GM12878 (cell line): ENCODE data around the gene DBN1. TPM values are rescaled to one million over a fixed set of nuclear protein-coding genes. Genes with fewer than 3 reads are reported as not detected.

Source experiments
- ATAC-seq: fragments of 200-7000 bp; cut with Tn5 transposase; 3 replicates; pipeline ENCODE4 v1.9.1; 2020; ENCODE audit warnings: mild to moderate bottlenecking, moderate library complexity
- BruUV-seq: library from RNA; stranded (reverse); fragments of 400-500 nt; replicated peaks from 2 replicates; lab custom pipeline; 2021; lab: Mats Ljungman, UMichigan
- CTCF ChIA-PET: fragments of 300-600 bp; sonication (Branson Sonifier 250); formaldehyde crosslinking; extraction: SDS; loops from one replicate; lab custom pipeline; 2021; ENCODE audit warnings: inconsistent platforms; lab: Yijun Ruan, JAX
- POLR2A ChIA-PET: fragments of 350-600 bp; formaldehyde crosslinking; extraction: SDS; loops from one replicate; lab custom pipeline; 2021; ENCODE audit warnings: inconsistent platforms; lab: Charles Lee
- RAD21 ChIA-PET: fragments of 300-600 bp; sonication (Branson Sonifier 250); formaldehyde crosslinking; loops from one replicate; lab custom pipeline; 2023; ENCODE audit warnings: antibody characterized with exemption; ENCODE audit not compliant: unreplicated experiment; lab: Charles Lee
- SMC1A ChIA-PET: fragments of 300-600 bp; sonication (Branson Sonifier 250); formaldehyde crosslinking; loops from one replicate; lab custom pipeline; 2023; ENCODE audit not compliant: unreplicated experiment, uncharacterized antibody; lab: Charles Lee
- DNase-seq: peaks from one replicate; pipeline ENCODE4 v3.0.0-alpha.2; 2011; ENCODE audit warnings: low read depth, low spot score
- FAIRE-seq: peaks from 3 replicates; lab custom pipeline; 2011; peaks lifted over from hg19 to GRCh38; lab: Jason Lieb, UNC
- H2AFZ ChIP-seq: 2 replicates; pipeline ENCODE4 v1.6.0; 2011; ENCODE audit warnings: low read depth, low read length, control low read depth; ENCODE audit not compliant: control insufficient read depth
- H3K27ac ChIP-seq: 2 replicates; pipeline ENCODE4 v1.5.1; 2011; ENCODE audit warnings: control low read depth; ENCODE audit not compliant: control insufficient read depth, insufficient read depth
- H3K27me3 ChIP-seq, 2 experiments: replicated peaks in 1 of 2; 2 replicates each; pipeline versions ENCODE4 v1.6.0 to v1.6.1; 2011; ENCODE audit warnings: low read length in 1 of 2; ENCODE audit not compliant: control insufficient read depth in 2 of 2, insufficient read depth in 2 of 2
- H3K36me3 ChIP-seq, 2 experiments: 2 replicates each; pipeline ENCODE4 v1.5.1; 2011; ENCODE audit warnings: low read length in 1 of 2; ENCODE audit not compliant: control insufficient read depth in 2 of 2, insufficient read depth in 2 of 2
- H3K4me1 ChIP-seq: 2 replicates; pipeline ENCODE4 v1.6.1; 2011; ENCODE audit warnings: mild to moderate bottlenecking, low read length, moderate library complexity, mixed read lengths; ENCODE audit not compliant: control insufficient read depth, insufficient read depth
- H3K4me2 ChIP-seq: 2 replicates; pipeline ENCODE4 v1.6.0; 2011; ENCODE audit warnings: control low read depth; ENCODE audit not compliant: control insufficient read depth, insufficient read depth
- H3K4me3 ChIP-seq: fragments of 200-600 bp; sonication (generic); 2 replicates; pipeline ENCODE4 v1.5.1; 2016
- H3K79me2 ChIP-seq: 2 replicates; pipeline ENCODE4 v1.6.0; 2011; ENCODE audit warnings: low read length; ENCODE audit not compliant: control insufficient read depth, insufficient read depth
- H3K9ac ChIP-seq: 2 replicates; pipeline ENCODE4 v1.8.0; 2011; ENCODE audit warnings: low read length, control low read depth, mixed read lengths; ENCODE audit not compliant: control insufficient read depth, insufficient read depth
- H3K9me3 ChIP-seq: replicated peaks from 3 replicates; pipeline ENCODE4 v1.5.1; 2011; ENCODE audit warnings: mild to moderate bottlenecking, low read length; ENCODE audit not compliant: control insufficient read depth, insufficient read depth
- H4K20me1 ChIP-seq: 2 replicates; pipeline ENCODE4 v1.6.0; 2011; ENCODE audit not compliant: control insufficient read depth, insufficient read depth
- ASH2L ChIP-seq: fragments of 300-600, 200-600 bp; sonication (generic); IDR thresholded peaks from 2 replicates; pipeline ENCODE4 v1.6.1; 2017; ENCODE audit warnings: low read depth, mild to moderate bottlenecking, borderline replicate concordance
- BACH1 ChIP-seq: fragments of 450-650 bp; IDR thresholded peaks from 2 replicates; pipeline ENCODE4 v1.6.1; 2017; ENCODE audit warnings: mild to moderate bottlenecking, borderline replicate concordance
- BRCA1 ChIP-seq: IDR thresholded peaks from 2 replicates; pipeline ENCODE4 v1.6.1; 2011; ENCODE audit warnings: low read depth, low read length, improper control_type of control experiment
- EP300 ChIP-seq, 2 experiments: fragments of 150-350 bp in 1 of 2; IDR thresholded peaks; 2 replicates each; pipeline ENCODE4 v1.6.1; 2011 to 2012; ENCODE audit warnings: low read depth in 2 of 2, low read length in 2 of 2, borderline replicate concordance in 1 of 2, improper control_type of control experiment in 1 of 2, inconsistent platforms in 1 of 2; ENCODE audit not compliant: control insufficient read depth in 1 of 2
- IRF4 ChIP-seq: IDR thresholded peaks from 2 replicates; pipeline ENCODE4 v1.6.1; 2011; ENCODE audit warnings: low read depth, low read length
- NR2C2 ChIP-seq: IDR thresholded peaks from 2 replicates; pipeline ENCODE4 v1.6.1; 2011; ENCODE audit warnings: borderline replicate concordance, low read depth; ENCODE audit not compliant: control insufficient read depth, insufficient read length
- PAX8 ChIP-seq: fragments of 450-650 bp; IDR thresholded peaks from 2 replicates; pipeline ENCODE4 v1.6.1; 2017; ENCODE audit warnings: mild to moderate bottlenecking, moderate library complexity
- PBX3 ChIP-seq: IDR thresholded peaks from 2 replicates; pipeline ENCODE4 v1.6.1; 2011; ENCODE audit warnings: mild to moderate bottlenecking, low read depth, low read length, moderate library complexity; ENCODE audit not compliant: insufficient replicate concordance
- WGBS: methylation state at CpG from one replicate; pipeline ENCODE4 v1.1.6; 2016; ENCODE audit warnings: low lambda C conversion rate; ENCODE audit not compliant: insufficient replicate concordance, insufficient coverage; ENCODE audit errors: missing lambda C conversion rate; 5-methylcytosine and 5-hydroxymethylcytosine counted together
- in situ Hi-C: fragments of 300-500 bp; cut with MboI; formaldehyde crosslinking; loops from 9 replicates; pipeline ENCODE4 v1.14.3; 2018; ENCODE audit warnings: mixed read lengths
- intact Hi-C: fragments of 100-400 bp; cut with micrococcal nuclease; formaldehyde crosslinking; loops from one replicate; pipeline ENCODE4 v1.14.2; 2022; ENCODE audit not compliant: unreplicated experiment
- polyA plus RNA-seq, 11 experiments: library from polyadenylated mRNA; depleted of rRNA in 4 of 11; unstranded in 6 of 11; stranded (reverse) in 5 of 11; fragments of >200 nt; fragmentation: Nextera tagmentation in 4 of 11; fragmentation: Illumina TruSeq in 1 of 11; extraction: Ambion mirVana in 4 of 11; extraction: Trizol in 1 of 11; gene quantifications; 1 replicate in 1 of 11; 2 replicates in 10 of 11; pipeline versions ENCODE4 v1.2.1 to v1.2.3, GENCODE V29; 2011 to 2016; ENCODE audit warnings: inconsistent platforms in 2 of 11, missing spikeins in 2 of 11, low read depth in 1 of 11
- total RNA-seq, 4 experiments: library from RNA; depleted of rRNA in 3 of 4; stranded (reverse); fragments of >200 nt in 3 of 4; fragmentation: Illumina TruSeq in 1 of 4; extraction: Trizol in 1 of 4; gene quantifications; 2 replicates each; pipeline versions ENCODE4 v1.2.1 to v1.2.3, GENCODE V29; 2013 to 2021
- TF ChIP-seq, protein P1 (sequence below): fragments of 450-650 bp; IDR thresholded peaks from 2 replicates; pipeline ENCODE4 v1.6.1; 2017; ENCODE audit warnings: low read depth, mild to moderate bottlenecking, moderate library complexity
- TF ChIP-seq, protein P2 (sequence below): fragments of 450-650 bp; conservative IDR thresholded peaks from 2 replicates; pipeline ENCODE4 v1.6.1; 2017; ENCODE audit warnings: mild to moderate bottlenecking, moderate library complexity

The DBN1 gene
- total and polyA plus RNA-seq, 10 of the 15 experiments (the other 5 are each of a cell fraction or from before 2014, with no cell fraction given) = 0.18 to 81.0 (median 27.9) TPM

GRCh38 chr5:177434437-177434836, 39.0 kb downstream of the DBN1 start:
- intact Hi-C loops = no loop called here

More at GRCh38 chr5:177434437-177434836, 39.0 kb downstream of the DBN1 start:
- ChIA-PET CTCF (interaction anchor here (9.6 kb wide), 1 partner anchor 12 kb away, joined by 114 read pairs; the partner anchor contains the start of gene PRR7), POLR2A (interaction anchor here (0.7 to 13.4 kb wide), 5 partner anchors 9 to 67 kb away, joined by 3 to 358 read pairs (median 5); partner anchors contain the start of genes F12, PFN3 and PRR7), RAD21 (interaction anchor here (11.0 kb wide), 1 partner anchor 15 kb away, joined by 288 read pairs; the partner anchor contains the start of gene PRR7), SMC1A (interaction anchor here (7.2 kb wide), 1 partner anchor 9 kb away, joined by 73 read pairs; the partner anchor contains the start of gene PRR7)
- Histone ChIP-seq H2AFZ (no peak overlapping the region), H3K9ac (no peak overlapping the region), H3K27me3 (no peaks in the 10 kb centered on the region), H3K36me3 (peaks cover 46 to 52% of the 10 kb centered on the region in 2 experiments), H3K27ac (no peak overlapping the region), H4K20me1 (no peaks in the 10 kb centered on the region), H3K4me3 (no peak overlapping the region), H3K4me2 (no peak overlapping the region), H3K4me1 (peaks cover 34% of the 10 kb centered on the region), H3K9me3 (no peaks in the 10 kb centered on the region), H3K79me2 (peaks cover 30% of the 10 kb centered on the region)
- WGBS = 87% methylated on average over 8 of the region's 8 CpGs
- TF ChIP-seq, protein P1, sequence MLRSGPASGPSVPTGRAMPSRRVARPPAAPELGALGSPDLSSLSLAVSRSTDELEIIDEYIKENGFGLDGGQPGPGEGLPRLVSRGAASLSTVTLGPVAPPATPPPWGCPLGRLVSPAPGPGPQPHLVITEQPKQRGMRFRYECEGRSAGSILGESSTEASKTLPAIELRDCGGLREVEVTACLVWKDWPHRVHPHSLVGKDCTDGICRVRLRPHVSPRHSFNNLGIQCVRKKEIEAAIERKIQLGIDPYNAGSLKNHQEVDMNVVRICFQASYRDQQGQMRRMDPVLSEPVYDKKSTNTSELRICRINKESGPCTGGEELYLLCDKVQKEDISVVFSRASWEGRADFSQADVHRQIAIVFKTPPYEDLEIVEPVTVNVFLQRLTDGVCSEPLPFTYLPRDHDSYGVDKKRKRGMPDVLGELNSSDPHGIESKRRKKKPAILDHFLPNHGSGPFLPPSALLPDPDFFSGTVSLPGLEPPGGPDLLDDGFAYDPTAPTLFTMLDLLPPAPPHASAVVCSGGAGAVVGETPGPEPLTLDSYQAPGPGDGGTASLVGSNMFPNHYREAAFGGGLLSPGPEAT = no peak
- TF ChIP-seq ASH2L (no peak), BRCA1 (no peak), PBX3 (no peak), BACH1 (no peak), NR2C2 (no peak), EP300 (IDR thresholded peaks at IDR 0.05; ENCODE audit: borderline replicate concordance in 1 of 2, control insufficient read depth in 1 of 2, low read depth in 2 of 2, low read length in 2 of 2) (no peak), PAX8 (no peak), IRF4 (no peak)
- TF ChIP-seq, protein P2, sequence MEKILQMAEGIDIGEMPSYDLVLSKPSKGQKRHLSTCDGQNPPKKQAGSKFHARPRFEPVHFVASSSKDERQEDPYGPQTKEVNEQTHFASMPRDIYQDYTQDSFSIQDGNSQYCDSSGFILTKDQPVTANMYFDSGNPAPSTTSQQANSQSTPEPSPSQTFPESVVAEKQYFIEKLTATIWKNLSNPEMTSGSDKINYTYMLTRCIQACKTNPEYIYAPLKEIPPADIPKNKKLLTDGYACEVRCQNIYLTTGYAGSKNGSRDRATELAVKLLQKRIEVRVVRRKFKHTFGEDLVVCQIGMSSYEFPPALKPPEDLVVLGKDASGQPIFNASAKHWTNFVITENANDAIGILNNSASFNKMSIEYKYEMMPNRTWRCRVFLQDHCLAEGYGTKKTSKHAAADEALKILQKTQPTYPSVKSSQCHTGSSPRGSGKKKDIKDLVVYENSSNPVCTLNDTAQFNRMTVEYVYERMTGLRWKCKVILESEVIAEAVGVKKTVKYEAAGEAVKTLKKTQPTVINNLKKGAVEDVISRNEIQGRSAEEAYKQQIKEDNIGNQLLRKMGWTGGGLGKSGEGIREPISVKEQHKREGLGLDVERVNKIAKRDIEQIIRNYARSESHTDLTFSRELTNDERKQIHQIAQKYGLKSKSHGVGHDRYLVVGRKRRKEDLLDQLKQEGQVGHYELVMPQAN = no peak
- DNase-seq (no peak), FAIRE-seq (no peak), ATAC-seq (no peak)
- in situ Hi-C loops = no loop called here
- no TSS peak for BruUV-seq
